ENCODE measurements around the gene ETAA1. TPM values are rescaled to one million over a fixed set of nuclear protein-coding genes. Genes with fewer than 3 reads are reported as not detected.

ETAA1 gene
- total RNA-seq, 2 experiments from 2014 or later: 16.6 to 18.1 TPM

GRCh38 chr2:67379048-67379447 is 18.1 kb upstream of the ETAA1 start:
- intact Hi-C loops (cut with micrococcal nuclease; ENCODE audit: unreplicated experiment): no loop called here
- H2AFZ ChIP-seq (ENCODE audit: low read length): no peak overlapping the region
- H3K9me2 ChIP-seq (ENCODE audit: insufficient read depth, low read length): no peaks in the 10 kb centered on the region
- no TSS peak for BruUV-seq (replicated peaks)
- H3K9me3 ChIP-seq (ENCODE audit: low read length): no peaks in the 10 kb centered on the region
- POLR2A ChIA-PET: no interaction called here
- no peaks in the 10 kb centered on the region for H3K36me3 ChIP-seq (ENCODE audit: insufficient read depth, low read length)
- no peaks in the 10 kb centered on the region for H4K20me1 ChIP-seq (ENCODE audit: insufficient read depth, low read length)
- H3K79me2 ChIP-seq (ENCODE audit: insufficient read depth, low read depth, low read length): no peaks in the 10 kb centered on the region
- no peak overlapping the region for H3K4me2 ChIP-seq (ENCODE audit: low read length)
- DNase-seq (ENCODE audit: low spot score): no peak
- CTCF ChIA-PET (ENCODE audit: unreplicated experiment): no interaction called here
- H3K27ac ChIP-seq (ENCODE audit: low read depth, low read length, poor library complexity, severe bottlenecking): no peak overlapping the region
- H3K4me1 ChIP-seq (ENCODE audit: insufficient read depth, low read length, poor library complexity, severe bottlenecking): no peaks in the 10 kb centered on the region
- no peak overlapping the region for H3K4me3 ChIP-seq (ENCODE audit: low read depth, low read length, poor library complexity, severe bottlenecking)
- no peak for TF ChIP-seq CTCF (conservative IDR thresholded peaks at IDR 0.05; ENCODE audit: low read length)
- TF ChIP-seq EZH2phosphoT487 (IDR thresholded peaks at IDR 0.05; ENCODE audit: borderline replicate concordance, low read depth, low read length): no peak

GRCh38 chr2:67384123-67384822 is 12.9 kb upstream of the ETAA1 start:
- H2AFZ ChIP-seq (ENCODE audit: low read length): no peak overlapping the region
- no peak overlapping the region for H3K27ac ChIP-seq (ENCODE audit: low read depth, low read length, poor library complexity, severe bottlenecking)
- H3K9me3 ChIP-seq (ENCODE audit: low read length): no peaks in the 10 kb centered on the region
- H3K4me3 ChIP-seq (ENCODE audit: low read depth, low read length, poor library complexity, severe bottlenecking): no peak overlapping the region
- POLR2A ChIA-PET: no interaction called here
- no peaks in the 10 kb centered on the region for H3K79me2 ChIP-seq (ENCODE audit: insufficient read depth, low read depth, low read length)
- DNase-seq (ENCODE audit: low spot score): no peak
- intact Hi-C loops (cut with micrococcal nuclease; ENCODE audit: unreplicated experiment): no loop called here
- H3K4me2 ChIP-seq (ENCODE audit: low read length): no peak overlapping the region
- no peak for TF ChIP-seq CTCF (conservative IDR thresholded peaks at IDR 0.05; ENCODE audit: low read length)
- no peak for TF ChIP-seq EZH2phosphoT487 (IDR thresholded peaks at IDR 0.05; ENCODE audit: borderline replicate concordance, low read depth, low read length)
- CTCF ChIA-PET (ENCODE audit: unreplicated experiment): no interaction called here
- no peaks in the 10 kb centered on the region for H3K36me3 ChIP-seq (ENCODE audit: insufficient read depth, low read length)
- no peaks in the 10 kb centered on the region for H3K9me2 ChIP-seq (ENCODE audit: insufficient read depth, low read length)
- no peaks in the 10 kb centered on the region for H4K20me1 ChIP-seq (ENCODE audit: insufficient read depth, low read length)
- BruUV-seq (replicated peaks): no TSS peak
- H3K4me1 ChIP-seq (ENCODE audit: insufficient read depth, low read length, poor library complexity, severe bottlenecking): no peaks in the 10 kb centered on the region

- H4K20me1 ChIP-seq (ENCODE audit: insufficient read depth, low read length): no peaks in the 10 kb centered on the region
- no peak for TF ChIP-seq EZH2phosphoT487 (IDR thresholded peaks at IDR 0.05; ENCODE audit: borderline replicate concordance, low read depth, low read length)
- TF ChIP-seq CTCF (conservative IDR thresholded peaks at IDR 0.05; ENCODE audit: low read length): no peak
- DNase-seq (ENCODE audit: low spot score): no peak
- ChIA-PET CTCF (ENCODE audit: unreplicated experiment) (no interaction called here), POLR2A (no interaction called here)
- no peaks in the 10 kb centered on the region for H3K4me1 ChIP-seq (ENCODE audit: insufficient read depth, low read length, poor library complexity, severe bottlenecking)
- no peaks in the 10 kb centered on the region for H3K9me3 ChIP-seq (ENCODE audit: low read length)
- H3K36me3 ChIP-seq (ENCODE audit: insufficient read depth, low read length): no peaks in the 10 kb centered on the region
- H3K9me2 ChIP-seq (ENCODE audit: insufficient read depth, low read length): no peaks in the 10 kb centered on the region
- no peaks in the 10 kb centered on the region for H3K79me2 ChIP-seq (ENCODE audit: insufficient read depth, low read depth, low read length)
- H2AFZ ChIP-seq (ENCODE audit: low read length): no peak overlapping the region
- H3K4me3 ChIP-seq (ENCODE audit: low read depth, low read length, poor library complexity, severe bottlenecking): no peak overlapping the region
- no peak overlapping the region for H3K4me2 ChIP-seq (ENCODE audit: low read length)
- intact Hi-C loops (cut with micrococcal nuclease; ENCODE audit: unreplicated experiment): no loop called here
- no TSS peak for BruUV-seq (replicated peaks)
- no peak overlapping the region for H3K27ac ChIP-seq (ENCODE audit: low read depth, low read length, poor library complexity, severe bottlenecking)
These were observed 8.5 kb upstream of the ETAA1 start for GRCh38 chr2:67388680-67389079.
